ENCODE measurements around the gene HYAL2. TPM values are rescaled to one million over a fixed set of nuclear protein-coding genes. Genes with fewer than 3 reads are reported as not detected.

Gene HYAL2
- total and polyA plus RNA-seq, 9 of the 15 experiments (the other 6 are each of a cell fraction or from before 2014, with no cell fraction given): 0.36 to 22.7 (median 11.4) TPM; not detected in 1

- TF ChIP-seq ID3 (CRISPR knock-in tag; IDR thresholded peaks at IDR 0.05) (no peak), ID3 (tag; IDR thresholded peaks at IDR 0.05) (peak; percentile 51; the same call in 1 of the 2 replicates), SIN3B (IDR thresholded peaks at IDR 0.05; ENCODE audit: low read depth) (0 out of 2 replicates have a peak, but pooled peaks have one; percentile 36), TBP (optimal IDR thresholded peaks at IDR 0.05; ENCODE audit: low read depth, low read length) (peak; percentile 27), RFX7 (CRISPR knock-in tag; IDR thresholded peaks at IDR 0.05) (no peak), POLR2G (IDR thresholded peaks at IDR 0.05; ENCODE audit: low read depth, low read length) (peak; percentile 78), NCOA2 (IDR thresholded peaks at IDR 0.05; ENCODE audit: partially characterized antibody in 2 of 2) (peak in 1 of 2 experiments; percentile 97), CBX2 (IDR thresholded peaks at IDR 0.05; ENCODE audit: insufficient read depth, low read length, poor library complexity, severe bottlenecking) (no peak), ZBTB5 (IDR thresholded peaks at IDR 0.05) (no peak), SREBF1 (IDR thresholded peaks at IDR 0.05; ENCODE audit: borderline replicate concordance, low read depth, low read length) (0 out of 2 replicates have a peak, but pooled peaks have one; percentile 51), RBBP5 (IDR thresholded peaks at IDR 0.05; ENCODE audit: borderline replicate concordance, insufficient read depth, low read length, poor library complexity, severe bottlenecking) (peak; percentile 64), CCNT2 (IDR thresholded peaks at IDR 0.05; ENCODE audit: borderline replicate concordance, extremely low read depth, insufficient read length, low read depth, low read length) (peak; percentile 74), TRIM24 (IDR thresholded peaks at IDR 0.05) (no peak), SNIP1 (IDR thresholded peaks at IDR 0.05; ENCODE audit: low read depth) (peak; percentile 83; the same call in 1 of the 2 replicates), SIX5 (IDR thresholded peaks at IDR 0.05; ENCODE audit: borderline replicate concordance in 1 of 2, insufficient read depth in 1 of 2, low read depth in 1 of 2, low read length in 2 of 2) (peak; percentile 17 to 36; a peak in 2 of 4 replicates), NCOA1 (IDR thresholded peaks at IDR 0.05; ENCODE audit: low read depth) (no peak), PRDM10 (IDR thresholded peaks at IDR 0.05; ENCODE audit: partially characterized antibody) (peak; percentile 100), TCF15 (CRISPR knock-in tag; IDR thresholded peaks at IDR 0.05) (no peak), TEAD4 (IDR thresholded peaks at IDR 0.05; ENCODE audit: low read length) (no peak), TEAD4 (CRISPR knock-in tag; IDR thresholded peaks at IDR 0.05; ENCODE audit: borderline replicate concordance) (no peak), PTTG1 (tag; IDR thresholded peaks at IDR 0.05; ENCODE audit: low read depth) (no peak)
These were observed 1.0 kb downstream of the HYAL2 start (continued) for GRCh38 chr3:50321336-50322114.
